Activated CD8-positive, alpha-beta memory T cell treated with anti-CD3 and anti-CD28 coated beads, Interleukin-2, amount 50 U/mL, for 48 hours (primary cell): ENCODE measurements around the gene COL16A1.
"Not testable (repeated sequence)": the region's sequence is repeated elsewhere in the genome, so short reads cannot be mapped to it uniquely, and the experiment has no call there.

ENCODE experiments used
- DNase-seq: peaks from one replicate; pipeline ENCODE4 v3.0.0-alpha.2; 2020

The COL16A1 gene

DNA sequence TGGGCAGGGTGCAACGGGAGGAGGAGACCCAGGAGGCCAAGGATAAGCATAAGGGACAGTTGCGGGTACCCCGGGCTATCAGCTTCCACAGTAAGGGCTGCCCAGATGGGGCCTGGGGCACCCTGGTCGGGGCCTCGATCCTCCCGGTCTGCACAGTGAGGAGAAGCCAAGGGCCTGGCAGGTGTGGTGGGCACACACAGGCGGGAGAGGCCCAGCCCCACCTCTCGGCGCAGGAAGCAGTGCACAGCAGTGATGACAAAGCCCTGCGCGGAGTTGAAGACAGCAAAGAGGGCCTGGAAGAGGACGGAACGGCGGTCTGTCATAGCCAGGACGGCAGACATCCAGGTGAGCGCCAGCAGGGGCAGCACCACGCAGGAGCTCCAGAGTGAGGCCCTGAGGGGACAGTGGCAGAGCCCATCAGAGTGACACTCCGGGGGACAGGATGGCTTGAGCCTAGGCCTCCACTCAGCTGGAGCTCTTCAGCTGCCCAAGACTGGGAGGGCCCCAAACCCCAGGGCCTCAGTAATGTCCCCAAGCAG lies 29.0 kb upstream of the COL16A1 start:
- DNase-seq: no peak

GRCh38 chr1:31732343-31732742 lies 28.5 kb upstream of the COL16A1 start:
- DNase-seq: no peak

GRCh38 chr1:31731049-31731565 lies 27.3 kb upstream of the COL16A1 start:
- no peak for DNase-seq

DNA sequence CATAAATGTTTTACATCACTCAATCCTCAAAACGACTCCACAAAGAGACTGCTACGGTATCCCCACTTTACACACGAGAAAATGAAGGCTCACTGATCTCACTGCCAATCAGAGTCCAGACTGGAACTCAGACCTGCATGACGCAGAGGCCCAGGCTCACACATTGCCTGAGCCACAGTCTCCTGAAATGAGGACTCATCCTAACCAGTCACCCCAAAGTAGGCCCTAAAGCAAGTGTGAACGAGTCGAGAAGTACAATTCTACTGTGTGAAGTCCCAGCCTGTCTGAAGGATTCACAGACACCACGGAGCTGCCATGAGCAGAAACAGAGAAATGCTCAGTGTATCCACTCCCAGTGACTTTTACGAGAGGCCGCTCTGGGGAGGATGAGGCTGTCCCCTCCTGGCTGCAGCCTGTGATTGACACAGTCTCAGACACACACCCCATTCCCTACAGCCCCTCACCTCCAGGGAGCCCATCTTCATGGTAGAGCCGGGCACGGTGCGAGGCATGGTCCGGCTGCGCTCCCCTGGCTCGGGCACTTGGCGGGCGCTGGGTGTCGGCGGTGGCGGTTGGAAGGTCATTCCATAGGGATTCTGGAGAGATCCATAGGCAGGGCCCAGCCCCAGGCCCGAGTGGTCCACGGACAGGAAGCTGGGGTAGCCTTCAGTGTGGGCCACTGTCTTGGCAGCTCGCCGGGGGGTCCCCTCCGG lies 26.7 kb upstream of the COL16A1 start:
- no peak for DNase-seq

DNA sequence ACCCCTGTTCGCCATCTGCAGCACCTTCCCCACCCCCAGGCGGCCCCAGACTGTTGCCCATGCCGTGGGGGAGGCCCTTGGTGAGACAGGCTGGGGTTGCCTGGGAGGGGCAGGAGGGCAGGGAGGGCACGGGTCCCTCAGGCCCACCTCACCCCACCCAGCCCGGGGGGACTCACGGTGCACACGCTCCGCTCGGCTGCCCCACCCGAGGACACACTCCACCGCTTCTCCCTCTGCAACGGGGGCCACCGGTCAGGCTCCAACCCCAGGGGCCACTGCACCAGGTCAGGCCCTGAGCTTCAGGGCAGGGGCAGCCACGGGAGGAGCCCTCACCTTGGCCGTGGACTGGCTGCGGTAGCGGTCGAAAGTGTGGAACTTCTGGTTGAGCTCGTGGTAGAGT lies 24.0 kb upstream of the COL16A1 start:
- no peak for DNase-seq

DNA sequence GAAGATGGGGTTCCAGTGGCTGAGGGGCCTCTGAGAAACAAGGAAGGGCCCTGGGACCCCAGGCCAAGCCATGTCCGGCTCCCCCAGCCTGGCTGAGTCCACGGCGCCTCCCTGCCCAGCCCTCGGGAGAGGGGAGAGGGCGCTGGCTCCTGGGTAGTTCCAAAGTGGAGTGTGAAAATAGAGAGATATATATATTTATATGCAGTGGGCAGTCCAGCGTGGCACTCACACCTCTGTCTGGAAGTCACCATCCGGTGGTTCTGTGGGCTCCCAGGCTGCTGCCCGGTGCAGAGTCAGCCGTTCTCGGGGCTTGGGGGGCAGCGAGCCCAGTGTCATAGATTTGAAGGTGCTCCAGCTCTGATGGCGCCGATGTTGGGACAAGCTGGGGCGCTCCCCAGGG lies 23.4 kb upstream of the COL16A1 start:
- no peak for DNase-seq

GRCh38 chr1:31726715-31727114 lies 22.9 kb upstream of the COL16A1 start:
- no peak for DNase-seq

DNA sequence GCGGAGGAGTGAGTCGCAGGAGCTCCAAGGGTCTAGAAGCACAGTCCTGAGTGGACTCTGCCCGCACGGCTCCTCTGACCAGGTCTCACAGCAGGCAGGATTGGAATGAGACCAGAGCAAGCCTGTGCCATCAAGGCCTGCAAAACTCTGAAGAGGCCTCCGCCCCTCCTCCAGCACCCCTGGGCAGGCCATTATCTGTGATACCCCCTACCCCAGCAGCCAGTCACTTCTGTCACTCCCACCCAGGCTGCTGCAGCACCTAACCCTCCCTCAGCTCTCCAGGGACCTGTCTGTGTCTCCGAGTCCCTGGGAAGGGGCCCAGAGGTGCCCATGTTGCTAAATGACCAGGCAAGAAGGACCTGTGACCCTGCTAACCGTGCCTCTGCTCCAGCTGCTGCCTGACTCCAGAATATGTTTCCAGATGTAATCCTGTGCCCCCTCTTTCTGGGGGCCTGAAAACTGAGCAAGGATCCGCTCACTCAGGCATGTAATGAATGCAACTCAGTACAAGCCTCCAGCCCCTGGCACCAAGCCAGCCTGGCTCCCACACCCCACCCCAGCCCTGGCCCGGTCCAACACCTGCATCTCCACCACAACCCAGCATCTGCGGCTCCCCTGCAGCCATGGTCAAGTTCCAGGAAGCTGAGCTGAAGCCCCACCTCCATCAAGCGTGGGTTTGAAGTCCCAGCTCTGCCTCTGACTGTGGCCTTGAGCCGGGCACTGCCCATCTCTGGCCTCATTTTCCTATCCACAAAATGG lies 22.1 kb upstream of the COL16A1 start:
- no peak for DNase-seq

GRCh38 chr1:31725134-31725533 lies 21.3 kb upstream of the COL16A1 start:
- no peak for DNase-seq

GRCh38 chr1:31723828-31724359 lies 20.1 kb upstream of the COL16A1 start:
- DNase-seq: peak; percentile 81

DNA sequence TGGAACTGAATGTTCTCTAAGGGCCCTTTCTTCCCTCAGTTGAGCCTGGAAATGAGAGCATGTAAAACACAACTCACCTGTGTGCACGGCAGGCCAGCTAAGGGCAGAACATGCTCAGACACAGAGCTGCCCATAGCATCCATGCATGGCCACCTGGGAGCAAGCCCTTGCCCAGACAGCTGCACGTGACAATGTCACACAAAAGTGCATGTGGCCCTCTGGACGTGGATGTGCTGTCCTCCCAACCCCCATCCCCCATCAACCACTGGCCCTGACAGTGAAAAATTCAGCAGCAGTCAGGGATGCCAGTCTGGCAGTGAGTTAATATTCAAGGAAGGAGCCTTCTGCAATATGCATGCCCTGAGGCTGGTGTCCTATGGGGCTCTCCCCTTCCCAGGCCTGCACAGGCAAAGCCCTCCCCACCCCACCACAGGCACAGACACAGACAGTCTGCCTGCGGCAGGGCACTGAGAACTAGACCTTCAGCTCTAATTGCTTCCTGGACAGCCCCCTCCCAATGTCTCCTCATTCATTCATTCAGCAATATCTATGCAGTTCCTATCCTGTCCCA lies 14.6 kb upstream of the COL16A1 start:
- DNase-seq: no peak

DNA sequence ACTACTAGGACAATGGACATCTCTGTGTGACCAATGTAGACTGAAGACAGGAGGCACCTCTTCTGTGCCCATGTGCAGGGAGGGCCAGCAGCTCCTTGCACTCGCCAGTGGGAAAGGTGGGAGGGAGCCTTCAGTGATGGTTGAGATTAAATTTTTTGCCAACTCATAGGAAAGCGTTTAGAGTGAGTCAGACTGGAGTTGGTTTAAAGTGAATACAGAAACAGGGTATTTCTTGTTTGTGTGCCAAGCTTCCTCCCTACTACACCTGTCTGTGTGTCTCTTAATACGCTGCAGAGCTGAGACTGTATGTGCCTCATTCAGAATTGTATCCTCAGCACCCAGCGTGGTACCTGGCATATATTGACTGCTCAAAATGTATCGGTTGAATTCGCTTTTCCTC lies 13.5 kb upstream of the COL16A1 start:
- no peak for DNase-seq

- DNase-seq: no peak
These were observed 12.0 kb upstream of the COL16A1 start for GRCh38 chr1:31715873-31716220.

GRCh38 chr1:31715087-31715872 lies 11.5 kb upstream of the COL16A1 start:
- DNase-seq: peak; percentile 70

- DNase-seq: peak; percentile 62
These were observed 10.7 kb upstream of the COL16A1 start for GRCh38 chr1:31714442-31715086.

DNA sequence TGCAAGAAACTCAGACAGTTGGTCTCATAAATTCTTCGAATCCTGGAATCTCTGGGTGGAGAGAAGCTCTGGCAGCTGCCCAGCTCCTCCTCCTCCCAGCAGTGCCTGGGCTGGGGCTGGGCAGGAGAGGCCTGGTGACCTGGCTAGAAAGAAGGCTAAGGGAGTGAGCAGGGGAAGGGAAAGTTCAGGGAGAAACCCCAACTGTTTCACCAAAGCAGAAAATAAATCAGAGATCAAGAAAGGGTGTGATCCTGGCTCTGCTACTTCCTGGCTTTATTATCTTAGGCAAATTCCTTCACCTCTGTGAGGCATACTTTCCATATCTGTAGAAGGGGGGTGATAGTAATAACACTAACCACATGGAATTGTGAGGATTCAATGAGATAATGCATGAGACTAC lies 8.8 kb upstream of the COL16A1 start:
- no peak for DNase-seq

DNA sequence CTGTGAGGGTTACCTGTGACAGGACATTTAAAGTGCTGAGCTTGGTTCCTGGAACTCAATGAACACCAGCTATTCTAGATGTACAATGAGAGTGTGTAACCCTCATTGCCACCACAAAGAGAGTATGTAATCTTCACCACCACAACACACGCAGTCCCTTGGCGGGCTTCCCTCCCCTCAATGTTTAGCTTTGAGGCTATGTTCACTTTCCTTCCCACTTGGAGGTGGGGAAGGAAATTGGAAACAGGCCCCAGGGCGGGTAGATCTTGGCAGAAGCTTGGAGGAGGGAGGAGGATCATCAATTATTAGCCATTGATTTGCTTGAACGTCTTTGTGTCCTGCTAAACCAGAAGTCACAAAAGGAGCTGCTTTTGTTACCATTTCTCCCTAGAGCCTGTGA lies 8.3 kb upstream of the COL16A1 start:
- DNase-seq: no peak

DNA sequence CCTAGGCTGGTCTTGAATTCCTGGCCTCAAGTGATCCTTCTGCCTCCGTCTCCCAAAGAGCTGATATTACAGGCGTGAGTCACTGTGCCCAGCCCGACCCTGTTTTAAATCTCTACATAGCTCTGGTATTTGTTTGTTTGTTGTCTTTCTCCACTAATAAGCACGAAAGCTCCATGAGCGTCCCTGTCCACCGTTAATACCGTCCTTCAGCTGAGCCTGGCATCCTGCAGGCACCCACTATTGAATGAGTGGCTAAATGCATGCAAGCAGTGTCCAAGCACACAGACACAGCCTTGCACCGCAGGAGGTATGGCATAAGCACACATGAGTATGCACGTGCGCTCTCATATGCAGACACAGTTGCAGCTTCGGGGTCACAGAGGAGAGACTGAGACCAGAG lies 4.5 kb upstream of the COL16A1 start:
- no peak for DNase-seq

GRCh38 chr1:31707711-31708110 lies 3.9 kb upstream of the COL16A1 start:
- no peak for DNase-seq

DNA sequence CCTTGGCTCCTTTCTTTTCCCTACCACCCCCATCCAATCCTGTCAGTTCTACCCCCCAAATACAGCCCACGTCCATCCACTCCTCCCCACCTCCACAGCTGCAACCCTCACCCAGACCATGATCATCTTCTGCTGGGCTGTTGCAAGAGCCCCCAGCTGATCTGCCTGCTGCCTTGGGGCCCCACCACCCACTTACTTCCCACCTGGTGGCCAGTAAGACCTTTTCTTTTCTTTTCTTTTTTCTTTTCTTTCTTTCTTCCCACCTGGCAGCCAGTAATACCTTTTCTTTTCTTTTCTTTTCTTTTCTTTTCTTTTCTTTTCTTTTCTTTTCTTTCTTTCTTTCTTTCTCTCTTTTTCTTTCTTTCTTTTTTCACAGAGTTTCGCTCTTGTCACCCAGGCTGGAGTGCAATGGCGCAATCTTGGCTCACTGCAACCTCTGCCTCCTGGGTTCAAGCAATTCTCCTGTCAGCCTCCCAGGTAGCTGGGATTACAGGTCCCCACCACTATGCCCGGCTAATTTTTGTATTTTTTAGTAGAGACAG lies 3.3 kb upstream of the COL16A1 start:
- DNase-seq: not testable (repeated sequence)

GRCh38 chr1:31706384-31707058 lies 2.7 kb upstream of the COL16A1 start:
- DNase-seq: no peak
